ENCODE data around the gene CADM2. TPM values are rescaled to one million over a fixed set of nuclear protein-coding genes. Genes with fewer than 3 reads are reported as not detected.

Gene CADM2
- total RNA-seq, 1 experiment from 2014 or later: 10.9 TPM

DNA sequence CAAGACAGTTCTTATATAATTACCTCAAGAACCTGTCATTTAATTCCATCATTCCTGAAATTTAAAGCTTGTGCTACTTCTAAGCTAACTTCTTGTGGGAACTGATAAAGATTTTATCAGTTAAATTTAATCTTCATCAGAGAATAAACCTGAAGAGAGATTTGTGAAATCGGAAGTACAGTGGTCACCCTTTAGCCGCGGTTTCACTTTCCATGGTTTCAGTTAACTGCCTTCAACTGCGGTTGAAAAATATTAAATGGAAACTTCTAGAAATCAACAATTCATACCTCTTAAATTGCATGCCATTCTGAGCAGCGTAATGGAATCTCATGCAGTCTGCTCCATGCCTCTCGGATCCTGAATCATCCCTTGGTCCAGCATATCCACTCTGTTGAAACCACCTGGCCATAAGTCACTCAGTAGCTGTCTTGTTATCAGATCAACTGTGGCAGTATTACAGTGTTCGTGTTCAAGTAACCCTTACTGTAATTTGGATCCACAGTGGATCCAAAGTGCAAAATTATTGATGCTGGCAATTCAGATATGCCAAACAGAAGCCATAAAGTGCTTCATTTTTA is 626.1 kb downstream of the CADM2 start:
- no peak overlapping the region for H3K14ac ChIP-seq (ENCODE audit: insufficient read depth, low read length)
- H3K4me2 ChIP-seq (ENCODE audit: insufficient read depth, insufficient read length, low read length): no peak overlapping the region
- H3K4ac ChIP-seq (ENCODE audit: low read depth, low read length): no peak overlapping the region
- TF ChIP-seq, protein P1, sequence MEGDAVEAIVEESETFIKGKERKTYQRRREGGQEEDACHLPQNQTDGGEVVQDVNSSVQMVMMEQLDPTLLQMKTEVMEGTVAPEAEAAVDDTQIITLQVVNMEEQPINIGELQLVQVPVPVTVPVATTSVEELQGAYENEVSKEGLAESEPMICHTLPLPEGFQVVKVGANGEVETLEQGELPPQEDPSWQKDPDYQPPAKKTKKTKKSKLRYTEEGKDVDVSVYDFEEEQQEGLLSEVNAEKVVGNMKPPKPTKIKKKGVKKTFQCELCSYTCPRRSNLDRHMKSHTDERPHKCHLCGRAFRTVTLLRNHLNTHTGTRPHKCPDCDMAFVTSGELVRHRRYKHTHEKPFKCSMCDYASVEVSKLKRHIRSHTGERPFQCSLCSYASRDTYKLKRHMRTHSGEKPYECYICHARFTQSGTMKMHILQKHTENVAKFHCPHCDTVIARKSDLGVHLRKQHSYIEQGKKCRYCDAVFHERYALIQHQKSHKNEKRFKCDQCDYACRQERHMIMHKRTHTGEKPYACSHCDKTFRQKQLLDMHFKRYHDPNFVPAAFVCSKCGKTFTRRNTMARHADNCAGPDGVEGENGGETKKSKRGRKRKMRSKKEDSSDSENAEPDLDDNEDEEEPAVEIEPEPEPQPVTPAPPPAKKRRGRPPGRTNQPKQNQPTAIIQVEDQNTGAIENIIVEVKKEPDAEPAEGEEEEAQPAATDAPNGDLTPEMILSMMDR (conservative IDR thresholded peaks at IDR 0.05): no peak
- no peak overlapping the region for H3K56ac ChIP-seq (ENCODE audit: insufficient read length, low read depth, low read length)
- Mint-ChIP-seq H3K4me3 (no peak overlapping the region), H3K27me3 (ENCODE audit: low read depth) (no peaks in the 10 kb centered on the region), H3K27ac (no peak overlapping the region), H3K9me3 (no peaks in the 10 kb centered on the region), H3K36me3 (ENCODE audit: insufficient read depth in 1 of 3, low read depth in 3 of 3) (no peaks in the 10 kb centered on the region), H3K4me1 (peaks cover 4 to 17% of the 10 kb centered on the region in 2 experiments)
- no peaks in the 10 kb centered on the region for H3K23me2 ChIP-seq (ENCODE audit: insufficient read length, low read depth, low read length, poor library complexity, severe bottlenecking)
- H3K23ac ChIP-seq (ENCODE audit: insufficient read length, low read depth, low read length): no peak overlapping the region
- H3K18ac ChIP-seq (ENCODE audit: insufficient read length, low read depth, low read length): no peak overlapping the region
- no CpG with 5 or more reads among the region's 7 CpGs for WGBS (ENCODE audit: extremely low coverage, insufficient read length, low lambda C conversion rate)
- no peaks in the 10 kb centered on the region for H3K9me3 ChIP-seq (ENCODE audit: control insufficient read depth, low read depth, low read length)
- H2BK20ac ChIP-seq (ENCODE audit: low read depth, low read length, poor library complexity, severe bottlenecking): no peak overlapping the region
- H3K27ac ChIP-seq (ENCODE audit: insufficient read length, low read depth, low read length): no peak overlapping the region
- DNase-seq: no peak
- no peaks in the 10 kb centered on the region for H3K27me3 ChIP-seq (ENCODE audit: insufficient read depth, low read length)
- H3K79me2 ChIP-seq (ENCODE audit: insufficient read depth, low read length): no peaks in the 10 kb centered on the region
- no peak overlapping the region for H2BK120ac ChIP-seq (ENCODE audit: low read depth, low read length, poor library complexity, severe bottlenecking)
- peak overlapping the region; percentile 21 for H2AK5ac ChIP-seq (ENCODE audit: insufficient read length, low read length)
- no peak overlapping the region for H3K9ac ChIP-seq (ENCODE audit: extremely low read depth, insufficient read length, low read length)
- no peak overlapping the region for H4K8ac ChIP-seq (replicated peaks; ENCODE audit: insufficient read length, low read depth, low read length)
- H4K91ac ChIP-seq (ENCODE audit: insufficient read length, low read depth, low read length): no peak overlapping the region
- no peak overlapping the region for H2BK5ac ChIP-seq (ENCODE audit: insufficient read length, low read length)
- no peaks in the 10 kb centered on the region for H3K79me1 ChIP-seq (ENCODE audit: insufficient read depth, low read depth, low read length, poor library complexity, severe bottlenecking)
- no peak overlapping the region for H4K5ac ChIP-seq (ENCODE audit: insufficient read length, low read depth, low read length)
- no peak overlapping the region for H2BK12ac ChIP-seq (ENCODE audit: insufficient read length, low read depth, low read length)
- H3T11ph ChIP-seq (ENCODE audit: low read length): no peak overlapping the region
- H2AFZ ChIP-seq (ENCODE audit: low read length): no peak overlapping the region
- H4K20me1 ChIP-seq (ENCODE audit: control insufficient read depth, insufficient read depth, insufficient read length): no peaks in the 10 kb centered on the region
- H3K4me1 ChIP-seq (ENCODE audit: insufficient read depth, low read length): peaks cover 2% of the 10 kb centered on the region; the same call in 1 of the 2 replicates
- H2BK15ac ChIP-seq (ENCODE audit: low read depth, low read length): no peak overlapping the region

Data from H9 (cell line).